NT2/D1 (cell line): Measurements from ENCODE around the gene BCAN.

ENCODE experiments used
- SUZ12 ChIP-seq: IDR thresholded peaks from 2 replicates; pipeline ENCODE4 v1.6.1; 2011; ENCODE audit not compliant: insufficient read length, insufficient read depth; ENCODE audit errors: extremely low read depth
- YY1 ChIP-seq: IDR thresholded peaks from 2 replicates; pipeline ENCODE4 v1.6.1; 2011; ENCODE audit not compliant: insufficient read length, insufficient read depth
- ZNF274 ChIP-seq: IDR thresholded peaks from 2 replicates; pipeline ENCODE4 v1.6.1; 2011; ENCODE audit warnings: mild to moderate bottlenecking, low read depth, low read length

GRCh38 chr1:156680056-156680455, 38.1 kb downstream of the BCAN start:
- TF ChIP-seq ZNF274 = no peak
- no peak for TF ChIP-seq SUZ12
- TF ChIP-seq YY1 = no peak
